ENCODE results near the gene ATG5.

DNA sequence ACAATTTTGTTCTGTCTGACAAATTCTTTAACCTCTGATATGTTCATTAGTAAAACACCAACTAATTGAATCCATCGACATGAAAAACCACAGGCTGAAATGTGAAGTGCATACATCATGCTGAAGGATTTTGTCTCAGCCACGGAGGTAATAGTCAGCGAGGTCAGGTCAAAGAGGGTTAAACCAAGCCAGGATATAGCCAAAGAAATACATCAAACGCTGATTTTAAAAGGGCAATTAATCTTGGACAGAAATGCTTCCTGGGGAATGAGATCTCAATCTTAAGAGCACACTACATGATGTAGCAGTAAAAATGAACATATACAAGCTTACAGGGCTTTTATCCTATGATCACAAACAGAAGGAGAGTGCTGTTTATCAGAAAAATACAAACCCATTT lies 132.7 kb downstream of the ATG5 start:
- no peak for TF ChIP-seq EP300 (conservative IDR thresholded peaks at IDR 0.05; ENCODE audit: poor library complexity, severe bottlenecking)
- TF ChIP-seq, protein P1, sequence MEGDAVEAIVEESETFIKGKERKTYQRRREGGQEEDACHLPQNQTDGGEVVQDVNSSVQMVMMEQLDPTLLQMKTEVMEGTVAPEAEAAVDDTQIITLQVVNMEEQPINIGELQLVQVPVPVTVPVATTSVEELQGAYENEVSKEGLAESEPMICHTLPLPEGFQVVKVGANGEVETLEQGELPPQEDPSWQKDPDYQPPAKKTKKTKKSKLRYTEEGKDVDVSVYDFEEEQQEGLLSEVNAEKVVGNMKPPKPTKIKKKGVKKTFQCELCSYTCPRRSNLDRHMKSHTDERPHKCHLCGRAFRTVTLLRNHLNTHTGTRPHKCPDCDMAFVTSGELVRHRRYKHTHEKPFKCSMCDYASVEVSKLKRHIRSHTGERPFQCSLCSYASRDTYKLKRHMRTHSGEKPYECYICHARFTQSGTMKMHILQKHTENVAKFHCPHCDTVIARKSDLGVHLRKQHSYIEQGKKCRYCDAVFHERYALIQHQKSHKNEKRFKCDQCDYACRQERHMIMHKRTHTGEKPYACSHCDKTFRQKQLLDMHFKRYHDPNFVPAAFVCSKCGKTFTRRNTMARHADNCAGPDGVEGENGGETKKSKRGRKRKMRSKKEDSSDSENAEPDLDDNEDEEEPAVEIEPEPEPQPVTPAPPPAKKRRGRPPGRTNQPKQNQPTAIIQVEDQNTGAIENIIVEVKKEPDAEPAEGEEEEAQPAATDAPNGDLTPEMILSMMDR (IDR thresholded peaks at IDR 0.05; ENCODE audit: poor library complexity, severe bottlenecking): no peak

Data from neural cell (in vitro differentiated cells).